GM18498 (cell line): ENCODE results near the gene CCDC182.

Experiments used
- ATAC-seq: cut with Tn5 transposase; IDR thresholded peaks from one replicate; pipeline ENCODE4 v1.9.1; 2021; ENCODE audit warnings: mild to moderate bottlenecking, moderate library complexity; ENCODE audit not compliant: unreplicated experiment

CCDC182 gene

DNA sequence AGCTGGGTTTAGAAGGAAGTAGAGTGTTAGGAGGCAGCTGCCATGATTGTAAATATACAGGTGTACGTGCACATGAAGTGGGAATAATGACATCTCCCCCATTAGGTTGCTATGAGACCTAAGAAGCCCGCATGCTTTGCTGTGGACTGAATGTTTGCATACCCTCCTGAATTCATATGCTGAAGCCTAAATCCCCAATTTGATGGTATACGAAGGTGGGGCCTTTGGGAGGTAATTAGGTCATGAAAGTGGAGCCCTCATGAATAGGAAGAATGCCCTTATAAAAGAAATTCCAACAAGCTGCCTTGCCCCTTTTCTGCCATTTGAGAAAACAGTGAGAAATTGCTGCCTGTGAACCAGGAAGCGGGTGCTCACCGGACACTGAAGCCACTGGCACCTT lies 44.0 kb downstream of the CCDC182 start:
- no peak for ATAC-seq

DNA sequence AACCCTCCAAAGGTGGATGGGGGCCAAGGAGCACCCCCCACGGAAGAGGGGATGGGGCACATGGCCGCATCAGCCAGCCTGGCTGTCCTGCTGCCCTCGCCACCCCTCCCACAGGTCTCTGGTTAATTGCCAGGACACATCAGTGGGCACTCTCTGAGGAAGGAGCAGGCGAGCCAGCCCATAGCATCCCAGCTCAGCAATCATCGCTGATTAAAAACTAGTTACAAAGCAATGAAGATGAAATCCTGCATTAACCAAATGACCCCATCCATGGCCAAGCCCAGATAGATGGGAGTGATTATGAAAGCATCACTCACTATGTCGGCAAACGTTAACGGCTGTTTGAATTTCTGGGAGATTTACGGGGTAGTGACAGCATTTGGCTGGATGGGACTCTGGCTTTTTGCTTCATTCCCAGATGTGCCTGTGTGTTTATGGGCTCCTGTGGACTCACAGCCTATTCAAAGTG lies 45.3 kb downstream of the CCDC182 start:
- no peak for ATAC-seq

DNA sequence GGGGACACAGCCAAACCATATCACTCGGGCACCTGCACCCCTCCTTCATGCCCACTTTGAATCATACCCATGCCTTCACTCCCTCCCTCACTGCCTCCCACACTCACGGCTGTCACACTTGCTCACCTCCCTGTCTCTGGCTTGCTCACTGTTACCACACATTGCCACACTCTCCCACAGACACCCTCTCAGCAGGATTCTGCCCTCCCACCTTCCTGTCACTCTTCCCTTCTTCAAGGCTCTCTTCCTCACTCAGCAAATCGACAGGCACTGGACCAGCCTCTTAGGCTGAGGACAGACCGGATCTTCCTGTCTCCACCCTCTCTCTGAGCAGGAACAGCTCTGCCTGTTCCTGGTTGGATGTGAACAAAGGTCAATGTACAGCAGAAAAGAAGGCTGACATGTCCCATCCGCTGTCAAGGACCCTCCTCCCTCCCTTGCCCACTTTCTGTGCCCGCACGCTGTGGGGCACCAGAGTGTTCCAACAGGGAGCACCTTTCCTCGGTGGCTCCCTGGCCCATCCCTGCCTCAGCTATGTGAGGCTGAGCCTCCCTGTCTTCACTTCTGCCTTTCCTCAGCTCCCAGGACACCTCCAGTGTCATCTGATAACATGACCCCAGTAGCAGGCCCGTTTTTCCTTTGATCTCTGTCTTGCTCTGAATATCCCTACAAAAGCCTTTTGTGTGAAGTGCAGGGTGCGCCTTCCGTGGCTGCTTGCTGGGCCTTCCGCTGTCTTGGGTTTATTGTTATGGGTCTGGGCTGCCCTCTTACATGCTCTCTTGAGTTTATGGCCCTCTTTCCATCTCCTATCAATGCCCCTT lies 47.0 kb downstream of the CCDC182 start:
- no peak for ATAC-seq

DNA sequence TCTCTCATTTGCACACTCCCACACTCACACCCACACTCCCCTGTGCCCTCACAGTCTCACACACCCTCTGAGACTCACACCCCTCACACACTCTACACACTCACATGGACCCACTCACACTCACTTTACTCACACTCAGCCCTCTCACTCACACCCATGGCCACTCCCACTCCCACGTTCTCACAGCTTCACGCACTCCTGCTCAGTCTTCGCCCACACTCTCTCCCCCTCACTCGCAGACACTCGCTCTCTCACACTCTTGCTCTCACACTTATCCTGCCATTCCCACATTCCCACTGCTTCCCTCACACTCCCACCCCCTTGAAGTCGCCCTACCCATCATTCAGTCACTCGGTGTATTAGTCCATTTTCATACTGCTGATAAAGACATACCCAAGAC lies 47.9 kb downstream of the CCDC182 start:
- ATAC-seq = no peak

DNA sequence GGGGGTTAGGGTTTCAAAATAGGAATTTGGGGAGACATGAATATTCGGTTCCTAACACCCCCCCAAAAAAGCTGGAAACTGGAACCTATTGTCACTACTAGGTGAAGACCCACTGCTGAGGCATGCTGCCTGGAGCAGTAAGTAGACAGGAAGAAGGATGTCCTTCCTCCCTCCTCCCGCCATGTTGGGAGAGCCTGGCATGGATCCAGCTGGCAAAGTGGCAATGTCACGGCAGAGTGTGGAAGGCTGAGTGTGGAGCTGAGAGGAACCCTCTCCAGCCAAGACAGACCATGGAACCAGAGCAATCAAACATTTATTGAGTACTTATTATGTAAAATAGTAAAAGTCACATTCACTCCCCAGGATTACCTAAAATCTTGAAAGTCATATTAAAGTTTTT lies 49.0 kb downstream of the CCDC182 start:
- ATAC-seq = no peak
